ENCODE data around the gene CHRNA1.
A peak's percentile ranks its signal among the peaks of the same experiment; 100 is the strongest.

GRCh38 chr2:174748948-174749347, 15.3 kb downstream of the CHRNA1 start:
- TF ChIP-seq POLR2A (IDR thresholded peaks at IDR 0.05) (no peak), CTCF (IDR thresholded peaks at IDR 0.05) (peak; percentile 47 to 79 (median 69))

All from adrenal gland (tissue), 5 donors.